LNCaP clone FGC (cell line): ENCODE measurements around the gene PSMD2.

ENCODE experiments used
- DNase-seq: peaks from one replicate; pipeline ENCODE4 v3.0.0-alpha.2; 2011; ENCODE audit warnings: low read depth
- H3K4me3 ChIP-seq: 2 replicates; pipeline ENCODE4 v1.5.1; 2011; ENCODE audit warnings: mild to moderate bottlenecking, low read depth, low read length, control low read depth
- CTCF ChIP-seq: IDR thresholded peaks from 2 replicates; pipeline ENCODE4 v1.5.1; 2012; ENCODE audit warnings: mild to moderate bottlenecking; ENCODE audit not compliant: control insufficient read depth, insufficient read depth; ENCODE audit errors: extremely low read depth

Gene PSMD2

GRCh38 chr3:184283681-184284080 lies 15.4 kb upstream of the PSMD2 start:
- no peak for TF ChIP-seq CTCF
- no peak overlapping the region for H3K4me3 ChIP-seq
- DNase-seq = no peak

- DNase-seq = peak; percentile 69
- peak; percentile 75 for TF ChIP-seq CTCF
- H3K4me3 ChIP-seq = no peak overlapping the region
Observed at GRCh38 chr3:184284696-184285095, 14.3 kb upstream of the PSMD2 start.

- no peak overlapping the region for H3K4me3 ChIP-seq
- DNase-seq = peak; percentile 15
- peak; percentile 63 for TF ChIP-seq CTCF
Observed at GRCh38 chr3:184289426-184289938, 9.6 kb upstream of the PSMD2 start.

GRCh38 chr3:184290331-184290730 lies 8.7 kb upstream of the PSMD2 start:
- no peak for TF ChIP-seq CTCF
- H3K4me3 ChIP-seq = no peak overlapping the region
- DNase-seq = no peak

GRCh38 chr3:184291044-184291737 lies 7.8 kb upstream of the PSMD2 start:
- H3K4me3 ChIP-seq = no peak overlapping the region
- TF ChIP-seq CTCF = no peak
- no peak for DNase-seq

- DNase-seq = no peak
- no peak for TF ChIP-seq CTCF
- no peak overlapping the region for H3K4me3 ChIP-seq
Observed at GRCh38 chr3:184291738-184292445, 7.1 kb upstream of the PSMD2 start.

- no peak overlapping the region for H3K4me3 ChIP-seq
- no peak for TF ChIP-seq CTCF
- DNase-seq = peak; percentile 38
Observed at GRCh38 chr3:184295771-184296170, 3.3 kb upstream of the PSMD2 start.
